NCI-H1417 treated with DMSO at 0.1 percent for 48 hours (cell line): ENCODE data around the gene PRDM16.

Experiments used
- DNase-seq: peaks from one replicate; lab custom pipeline; 2025; lab: John Stamatoyannopoulos, UW

PRDM16 gene

DNA sequence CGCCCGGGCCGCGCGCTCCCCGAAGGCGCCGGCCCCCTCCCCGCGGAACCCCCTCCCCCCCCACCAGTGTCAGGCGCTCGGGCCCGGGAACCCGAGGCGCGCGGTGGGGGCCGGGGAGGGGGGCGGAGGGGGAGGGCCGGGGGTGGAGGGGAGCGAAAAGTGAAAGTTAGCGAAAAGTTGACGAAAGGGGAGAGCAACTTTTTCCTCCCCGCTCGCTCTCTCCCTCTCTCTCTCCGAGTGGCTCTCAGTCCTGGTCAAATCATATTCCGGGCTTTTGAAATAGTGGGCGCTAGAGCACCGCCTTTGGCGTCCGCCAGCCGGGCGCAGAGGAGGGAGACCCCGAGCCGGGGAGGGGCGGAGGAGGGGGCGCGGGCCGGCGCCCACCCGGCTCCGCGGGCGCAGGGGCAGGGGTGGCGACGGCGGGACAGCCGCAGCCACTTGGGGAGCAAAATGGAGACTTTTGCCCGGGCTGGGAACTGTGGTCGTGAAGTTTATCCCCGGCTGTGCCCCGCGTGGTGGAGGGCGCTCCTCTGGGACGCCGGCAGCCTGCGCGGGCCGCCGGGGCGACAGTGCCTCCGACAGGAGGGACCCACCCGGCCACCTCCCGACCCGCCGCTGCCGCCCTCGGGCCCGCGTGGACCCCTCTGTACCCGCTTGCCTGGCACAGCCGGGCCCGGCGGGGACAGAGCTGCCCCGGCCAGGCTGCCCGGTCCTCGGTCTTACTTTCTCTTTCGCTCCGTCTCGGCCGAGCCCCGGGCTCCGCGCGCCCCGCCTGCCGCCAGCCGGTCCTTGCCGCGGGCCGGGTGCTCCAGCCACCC lies 697 bp downstream of the PRDM16 start:
- DNase-seq: no peak

- DNase-seq: no peak
Observed at GRCh38 chr1:3070309-3070643, 1.3 kb downstream of the PRDM16 start.

DNA sequence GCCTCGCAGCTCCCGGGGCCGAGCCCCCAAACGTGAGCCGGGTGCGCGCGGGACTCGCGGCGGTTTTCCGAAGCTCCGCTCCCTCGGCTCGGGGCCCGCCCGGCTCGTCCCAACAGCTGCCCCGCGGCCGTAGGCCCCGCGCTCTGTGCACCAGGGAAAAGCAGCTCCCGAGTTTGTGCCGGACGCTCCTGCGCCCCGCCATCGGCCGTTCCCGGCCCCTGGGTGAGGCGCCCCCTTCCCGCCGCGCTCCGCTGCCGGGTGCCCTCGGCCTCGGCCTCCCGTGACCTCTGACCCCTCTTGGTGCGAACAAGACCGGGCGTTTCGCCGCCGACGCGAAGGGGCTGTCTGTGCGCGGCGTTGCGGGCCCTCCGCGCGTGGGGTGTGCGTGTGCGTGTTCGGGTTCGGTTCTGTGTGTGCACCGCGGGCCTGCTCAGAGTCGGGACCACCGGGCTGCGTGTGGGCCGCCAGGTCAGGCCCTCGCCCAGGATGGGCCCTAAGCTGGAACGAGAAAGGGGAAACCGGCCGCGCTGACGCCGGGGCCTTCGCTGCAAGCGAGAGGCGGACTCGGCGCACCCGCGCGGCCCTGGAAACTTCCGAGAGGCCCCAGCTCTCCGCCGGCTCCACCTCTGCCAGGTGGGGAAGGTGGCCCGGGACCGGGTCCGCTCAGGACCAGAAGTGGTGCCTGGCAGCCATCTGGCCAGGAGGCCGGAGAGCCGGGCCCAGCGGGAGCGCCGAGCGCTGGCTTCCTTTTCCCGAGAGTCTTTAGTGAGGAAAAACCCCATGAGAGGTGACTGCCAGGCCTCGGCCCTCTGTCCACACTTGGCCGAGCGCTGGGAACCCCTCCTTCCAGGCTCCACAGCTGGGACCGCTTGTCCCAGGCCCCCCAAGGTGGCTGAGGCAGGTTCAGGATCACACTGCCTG lies 1.9 kb downstream of the PRDM16 start:
- no peak for DNase-seq

- DNase-seq: no peak
Observed at GRCh38 chr1:3071565-3072390, 2.8 kb downstream of the PRDM16 start.

DNA sequence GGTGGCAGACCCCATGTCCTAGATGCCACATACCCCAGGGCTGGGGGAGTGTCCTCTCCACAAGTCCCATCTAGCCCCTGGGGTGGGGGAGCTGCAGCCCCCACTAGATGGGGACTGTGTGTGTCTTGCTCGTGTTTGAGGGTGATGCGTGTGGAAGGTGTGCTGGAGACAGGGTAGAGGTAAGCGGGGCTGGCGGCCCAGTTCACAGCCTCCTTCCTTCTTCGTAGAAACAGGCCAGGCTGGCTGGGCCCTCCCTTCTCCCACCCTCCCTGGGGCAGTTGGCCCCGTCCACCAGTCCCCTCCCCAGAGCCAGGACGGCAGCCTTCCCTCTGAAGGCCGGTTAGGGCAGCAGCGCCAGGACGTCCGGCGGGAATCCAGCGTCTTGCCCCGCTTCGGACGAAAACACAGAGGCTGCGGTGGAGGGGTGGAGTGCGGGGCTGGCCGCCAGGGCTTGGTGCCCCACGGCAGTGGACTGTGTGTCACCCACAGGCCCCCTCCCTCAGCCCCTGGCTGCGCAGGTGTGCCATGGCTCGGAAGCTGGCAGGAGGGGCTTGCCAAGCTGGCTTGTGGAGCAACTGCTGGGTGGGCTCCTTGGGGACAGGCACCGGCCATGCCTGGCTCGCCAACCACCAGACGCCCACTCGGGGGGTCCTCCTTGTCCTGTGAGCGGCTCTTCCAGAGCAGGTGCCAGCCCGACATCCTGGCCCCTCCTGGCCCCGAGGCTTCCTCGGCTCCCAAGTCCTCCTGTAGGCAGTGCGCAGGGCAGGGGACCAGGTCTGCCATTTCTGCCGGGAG lies 3.6 kb downstream of the PRDM16 start:
- no peak for DNase-seq

DNA sequence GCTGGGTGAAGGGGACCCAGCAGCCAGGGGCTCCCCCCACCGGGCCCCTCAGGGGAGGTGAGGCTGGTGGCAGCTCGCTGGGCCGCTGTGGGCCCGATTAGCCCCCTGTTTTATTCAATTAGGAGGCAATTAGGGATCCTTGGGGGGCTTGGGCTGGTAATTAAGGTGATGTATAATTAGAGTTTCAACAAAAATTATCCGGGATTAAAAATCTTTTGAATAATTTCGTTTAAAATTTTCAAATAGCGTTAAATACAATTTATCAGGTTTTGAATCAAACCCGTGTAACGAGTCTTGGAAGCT lies 4.1 kb downstream of the PRDM16 start:
- no peak for DNase-seq

GRCh38 chr1:3073489-3074296 lies 4.7 kb downstream of the PRDM16 start:
- DNase-seq: no peak

- no peak for DNase-seq
Observed at GRCh38 chr1:3074297-3074741, 5.3 kb downstream of the PRDM16 start.

GRCh38 chr1:3074800-3075199 lies 5.8 kb downstream of the PRDM16 start:
- DNase-seq: no peak

GRCh38 chr1:3075666-3076362 lies 6.8 kb downstream of the PRDM16 start:
- DNase-seq: no peak

DNA sequence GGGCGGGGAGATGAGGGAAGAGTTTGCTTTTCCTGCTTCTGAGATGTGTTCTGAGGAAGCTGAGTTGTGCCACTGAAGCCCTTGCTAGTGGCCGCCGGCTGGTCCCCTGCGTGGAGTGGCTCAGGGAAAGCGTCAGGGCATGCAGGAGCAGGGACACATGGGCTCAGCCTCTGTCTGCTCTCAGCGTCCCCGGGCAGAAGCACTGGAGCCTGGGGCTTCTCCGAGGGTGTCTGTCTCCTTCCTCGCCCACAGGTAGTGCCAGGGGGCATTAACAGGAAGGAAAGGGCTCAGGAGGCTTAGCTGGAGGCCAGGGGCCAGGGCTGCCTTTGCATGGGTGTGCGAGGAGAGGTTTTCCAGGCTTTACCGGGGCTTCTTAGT lies 7.3 kb downstream of the PRDM16 start:
- DNase-seq: no peak

DNA sequence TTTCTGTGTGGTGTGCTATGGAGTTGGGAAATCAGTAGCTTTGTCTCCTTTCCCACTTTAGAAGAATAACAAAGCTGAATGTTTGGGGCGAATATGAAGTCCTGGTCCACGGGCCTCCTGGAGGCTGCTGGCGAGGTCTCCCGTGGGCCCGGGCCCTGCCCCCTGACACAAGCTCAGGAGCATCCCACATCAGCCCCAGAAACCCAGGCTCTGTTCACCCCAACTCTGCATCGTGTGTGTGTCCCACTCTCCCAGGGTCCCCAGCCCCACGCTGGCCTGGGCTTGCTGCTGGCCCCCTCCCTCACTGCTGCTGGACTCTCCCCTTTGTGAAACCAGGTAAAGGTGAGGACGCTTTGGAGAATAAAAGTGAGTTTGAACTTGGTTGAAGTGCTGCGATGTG lies 8.1 kb downstream of the PRDM16 start:
- no peak for DNase-seq

DNA sequence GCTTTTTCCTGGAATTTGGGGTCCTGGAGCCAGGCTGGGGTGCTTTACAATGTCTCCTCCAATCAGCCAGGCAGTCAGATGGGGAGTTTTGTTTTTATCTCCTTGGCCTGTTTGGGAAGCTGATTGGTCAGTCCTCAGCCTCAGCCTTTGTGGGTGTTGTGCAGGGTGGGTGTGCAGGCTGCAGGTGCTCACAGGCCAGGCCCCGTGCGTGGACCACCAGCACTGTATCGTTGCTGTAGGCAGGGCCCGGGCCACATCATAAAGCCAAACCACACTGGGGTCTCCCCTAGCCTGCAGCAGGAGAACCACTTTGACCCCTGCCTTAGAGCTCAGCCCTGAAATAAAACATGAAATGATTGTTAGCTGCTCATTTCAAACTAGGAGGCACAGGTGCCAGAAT lies 8.6 kb downstream of the PRDM16 start:
- no peak for DNase-seq

DNA sequence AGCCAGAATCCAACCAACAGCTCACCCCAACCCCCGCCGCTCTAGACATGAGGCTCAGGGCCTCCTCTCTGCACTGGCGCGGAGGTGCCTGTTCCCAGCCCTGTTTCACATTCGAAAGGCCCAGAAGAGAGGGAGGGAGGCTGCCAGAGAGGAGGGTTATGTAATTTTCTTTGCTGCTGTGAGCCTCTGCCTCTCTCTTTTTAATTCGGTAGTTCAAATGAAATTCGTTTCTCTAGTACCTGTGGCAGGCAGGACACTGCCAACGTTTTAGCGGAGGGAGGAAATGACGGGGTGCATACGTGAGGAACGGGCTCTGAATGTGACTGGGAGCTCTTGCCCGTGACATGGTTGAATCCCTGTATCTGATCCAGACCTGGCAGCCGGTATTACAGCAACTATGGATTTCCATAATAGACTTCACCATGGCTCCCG lies 9.4 kb downstream of the PRDM16 start:
- DNase-seq: no peak

DNA sequence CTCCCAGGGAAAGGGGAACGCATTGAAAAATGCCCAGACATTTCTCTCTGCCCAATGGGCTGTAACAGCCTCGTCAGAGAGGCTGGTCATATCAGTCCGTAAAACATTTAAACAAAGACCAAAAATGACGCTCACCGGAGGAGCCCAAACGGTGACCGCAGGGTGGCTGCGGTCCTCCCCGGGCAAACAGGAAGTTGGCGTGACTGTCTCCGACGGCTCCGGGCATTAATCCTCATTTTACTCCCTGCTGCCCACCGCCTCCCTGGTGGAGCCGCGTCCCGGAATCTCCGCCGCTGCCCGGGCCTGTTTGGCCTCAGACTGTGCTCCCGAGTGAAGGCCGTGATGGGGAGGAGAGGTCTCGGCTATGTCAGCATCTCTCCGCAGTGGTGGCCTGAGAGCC lies 9.9 kb downstream of the PRDM16 start:
- no peak for DNase-seq

DNA sequence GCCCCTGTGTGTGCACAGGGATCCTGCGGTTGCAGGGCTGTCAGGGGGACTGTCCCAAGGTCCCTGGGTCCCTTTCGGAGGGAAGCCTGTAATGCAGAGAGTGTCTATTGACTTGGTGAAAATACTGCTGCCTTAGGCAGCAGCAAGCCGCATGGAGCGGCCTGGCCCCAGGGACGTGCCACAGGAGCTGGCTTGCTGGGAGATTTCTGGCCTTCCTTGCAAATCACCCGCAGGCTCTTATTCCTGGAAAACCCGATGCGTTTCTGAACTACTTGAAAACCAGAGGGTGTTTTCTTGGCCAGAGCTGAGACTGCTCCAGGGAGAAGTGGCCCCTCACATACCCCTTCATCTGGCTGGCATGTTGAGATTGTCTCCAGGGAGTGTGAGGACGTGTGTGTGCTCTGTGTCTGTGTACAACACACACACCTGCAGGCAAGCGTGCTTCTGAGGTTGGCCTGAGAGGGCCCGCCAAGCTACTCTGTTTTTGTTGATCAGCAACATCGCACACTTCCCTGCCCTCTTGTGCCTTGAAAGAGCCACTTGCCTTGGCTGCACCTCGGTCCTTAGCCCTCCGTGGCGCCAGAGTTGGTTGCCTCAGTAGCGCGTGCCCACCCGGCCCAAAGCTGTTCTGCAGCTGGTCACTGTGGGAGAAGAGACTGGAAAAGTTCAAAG lies 10.5 kb downstream of the PRDM16 start:
- no peak for DNase-seq

- no peak for DNase-seq
Observed at GRCh38 chr1:3080053-3080955, 11.3 kb downstream of the PRDM16 start.

- no peak for DNase-seq
Observed at GRCh38 chr1:3081171-3081683, 12.2 kb downstream of the PRDM16 start.
